ENCODE measurements around the gene PCED1B. TPM values are rescaled to one million over a fixed set of nuclear protein-coding genes. Genes with fewer than 3 reads are reported as not detected.

Gene PCED1B
- total and polyA plus RNA-seq, 2 experiments from 2014 or later: 3.6 to 6.6 TPM

DNA sequence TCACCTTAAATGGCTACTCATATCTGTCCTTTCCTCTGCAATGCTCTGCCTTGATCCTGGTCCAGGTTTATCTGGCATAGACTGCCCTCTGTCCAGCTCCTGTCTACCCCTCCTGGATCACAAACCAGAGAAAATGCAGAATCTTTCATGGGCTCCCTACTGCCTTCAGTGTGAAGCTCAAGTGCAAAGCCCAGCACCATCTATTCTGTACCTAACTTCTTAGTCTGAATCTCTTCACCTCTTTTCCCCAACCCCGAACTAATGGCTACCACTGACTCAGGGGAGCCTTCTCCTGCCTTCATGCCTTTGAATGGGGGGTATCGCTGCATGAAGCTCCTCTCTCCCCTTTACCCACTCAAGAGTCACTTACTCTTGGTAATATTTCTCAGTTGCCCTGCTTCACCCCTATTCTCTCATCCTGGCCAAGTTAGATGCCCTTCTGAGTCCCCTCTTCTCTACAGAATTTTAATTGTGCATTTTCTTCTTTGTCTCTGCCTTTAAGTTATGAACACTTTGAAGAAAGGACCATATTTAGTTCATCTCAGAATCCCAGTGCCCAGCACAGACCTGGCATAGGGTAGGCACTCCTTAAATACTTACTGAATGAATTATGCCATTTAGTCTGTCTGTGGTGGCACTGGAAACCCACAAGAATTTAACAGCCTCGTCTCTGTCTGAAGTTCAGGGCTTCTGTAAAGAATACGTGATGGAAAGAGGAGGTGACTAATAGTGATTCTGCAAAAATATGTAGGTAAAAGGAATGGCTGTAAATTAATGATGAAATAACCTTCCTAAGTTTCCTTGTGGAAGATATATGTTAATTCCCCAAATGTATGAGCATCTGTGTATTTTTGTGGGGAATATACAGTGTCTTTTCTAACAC lies 191.6 kb downstream of the PCED1B start:
- H4K20me1 ChIP-seq (ENCODE audit: insufficient read depth, poor library complexity, severe bottlenecking): no peaks in the 10 kb centered on the region
- no peak for DNase-seq (ENCODE audit: low spot score)
- H3K27ac ChIP-seq: no peak overlapping the region
- H2AFZ ChIP-seq: no peak overlapping the region
- H3K4me3 ChIP-seq: no peak overlapping the region
- 84% methylated on average over 4 of the region's 4 CpGs for WGBS (ENCODE audit: low lambda C conversion rate, missing lambda C conversion rate)
- H3K4me1 ChIP-seq (ENCODE audit: insufficient read depth): peaks cover 8% of the 10 kb centered on the region
- no peaks in the 10 kb centered on the region for H3K27me3 ChIP-seq
- H3K36me3 ChIP-seq (replicated peaks; ENCODE audit: insufficient read depth, low read depth): no peaks in the 10 kb centered on the region
- H3K9me2 ChIP-seq (replicated peaks; ENCODE audit: insufficient read depth): no peaks in the 10 kb centered on the region
- no peak overlapping the region for H3K4me2 ChIP-seq
- H3K9me3 ChIP-seq (ENCODE audit: low read depth): no peaks in the 10 kb centered on the region
- TF ChIP-seq, protein P1, sequence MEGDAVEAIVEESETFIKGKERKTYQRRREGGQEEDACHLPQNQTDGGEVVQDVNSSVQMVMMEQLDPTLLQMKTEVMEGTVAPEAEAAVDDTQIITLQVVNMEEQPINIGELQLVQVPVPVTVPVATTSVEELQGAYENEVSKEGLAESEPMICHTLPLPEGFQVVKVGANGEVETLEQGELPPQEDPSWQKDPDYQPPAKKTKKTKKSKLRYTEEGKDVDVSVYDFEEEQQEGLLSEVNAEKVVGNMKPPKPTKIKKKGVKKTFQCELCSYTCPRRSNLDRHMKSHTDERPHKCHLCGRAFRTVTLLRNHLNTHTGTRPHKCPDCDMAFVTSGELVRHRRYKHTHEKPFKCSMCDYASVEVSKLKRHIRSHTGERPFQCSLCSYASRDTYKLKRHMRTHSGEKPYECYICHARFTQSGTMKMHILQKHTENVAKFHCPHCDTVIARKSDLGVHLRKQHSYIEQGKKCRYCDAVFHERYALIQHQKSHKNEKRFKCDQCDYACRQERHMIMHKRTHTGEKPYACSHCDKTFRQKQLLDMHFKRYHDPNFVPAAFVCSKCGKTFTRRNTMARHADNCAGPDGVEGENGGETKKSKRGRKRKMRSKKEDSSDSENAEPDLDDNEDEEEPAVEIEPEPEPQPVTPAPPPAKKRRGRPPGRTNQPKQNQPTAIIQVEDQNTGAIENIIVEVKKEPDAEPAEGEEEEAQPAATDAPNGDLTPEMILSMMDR (IDR thresholded peaks at IDR 0.05; ENCODE audit: poor library complexity): no peak
- TF ChIP-seq EZH2phosphoT487 (IDR thresholded peaks at IDR 0.05; ENCODE audit: low read depth, severe bottlenecking, unreplicated experiment) (no peak), EZH2 (IDR thresholded peaks at IDR 0.05; ENCODE audit: borderline replicate concordance) (no peak)
- H3K79me2 ChIP-seq: no peaks in the 10 kb centered on the region

DNA sequence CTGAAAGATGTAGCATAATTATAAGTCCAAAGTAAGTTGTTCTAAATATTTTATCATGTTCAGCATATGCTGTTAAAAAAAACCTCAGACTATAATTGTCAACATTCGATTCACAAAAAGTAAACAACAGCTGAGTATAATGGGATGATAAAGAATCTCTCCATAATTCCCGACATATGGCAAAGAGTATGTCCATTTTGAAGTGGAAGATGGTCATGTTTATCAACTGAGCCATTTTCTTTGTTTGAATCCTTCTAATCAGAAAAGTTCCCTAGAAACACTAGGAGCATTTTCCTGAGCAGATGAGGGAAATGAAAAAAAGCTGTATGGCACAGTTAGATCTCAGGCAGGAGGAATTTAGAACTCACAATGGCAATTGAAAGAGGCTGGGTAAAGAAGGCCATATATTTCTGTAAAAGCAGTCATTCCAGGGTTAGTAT lies 192.4 kb downstream of the PCED1B start:
- no peak overlapping the region for H3K27ac ChIP-seq
- H4K20me1 ChIP-seq (ENCODE audit: insufficient read depth, poor library complexity, severe bottlenecking): no peaks in the 10 kb centered on the region
- H3K9me2 ChIP-seq (replicated peaks; ENCODE audit: insufficient read depth): no peaks in the 10 kb centered on the region
- no peak overlapping the region for H3K4me2 ChIP-seq
- no peak overlapping the region for H3K4me3 ChIP-seq
- 44% methylated on average over 2 of the region's 2 CpGs for WGBS (ENCODE audit: low lambda C conversion rate, missing lambda C conversion rate)
- DNase-seq (ENCODE audit: low spot score): no peak
- H3K4me1 ChIP-seq (ENCODE audit: insufficient read depth): peaks cover 8% of the 10 kb centered on the region
- no peak overlapping the region for H2AFZ ChIP-seq
- no peak for TF ChIP-seq EZH2 (IDR thresholded peaks at IDR 0.05; ENCODE audit: borderline replicate concordance)
- TF ChIP-seq, protein P1 (IDR thresholded peaks at IDR 0.05; ENCODE audit: poor library complexity): no peak
- TF ChIP-seq EZH2phosphoT487 (IDR thresholded peaks at IDR 0.05; ENCODE audit: low read depth, severe bottlenecking, unreplicated experiment): no peak
- H3K27me3 ChIP-seq: no peaks in the 10 kb centered on the region
- H3K36me3 ChIP-seq (replicated peaks; ENCODE audit: insufficient read depth, low read depth): no peaks in the 10 kb centered on the region
- H3K79me2 ChIP-seq: no peaks in the 10 kb centered on the region
- no peaks in the 10 kb centered on the region for H3K9me3 ChIP-seq (ENCODE audit: low read depth)

DNA sequence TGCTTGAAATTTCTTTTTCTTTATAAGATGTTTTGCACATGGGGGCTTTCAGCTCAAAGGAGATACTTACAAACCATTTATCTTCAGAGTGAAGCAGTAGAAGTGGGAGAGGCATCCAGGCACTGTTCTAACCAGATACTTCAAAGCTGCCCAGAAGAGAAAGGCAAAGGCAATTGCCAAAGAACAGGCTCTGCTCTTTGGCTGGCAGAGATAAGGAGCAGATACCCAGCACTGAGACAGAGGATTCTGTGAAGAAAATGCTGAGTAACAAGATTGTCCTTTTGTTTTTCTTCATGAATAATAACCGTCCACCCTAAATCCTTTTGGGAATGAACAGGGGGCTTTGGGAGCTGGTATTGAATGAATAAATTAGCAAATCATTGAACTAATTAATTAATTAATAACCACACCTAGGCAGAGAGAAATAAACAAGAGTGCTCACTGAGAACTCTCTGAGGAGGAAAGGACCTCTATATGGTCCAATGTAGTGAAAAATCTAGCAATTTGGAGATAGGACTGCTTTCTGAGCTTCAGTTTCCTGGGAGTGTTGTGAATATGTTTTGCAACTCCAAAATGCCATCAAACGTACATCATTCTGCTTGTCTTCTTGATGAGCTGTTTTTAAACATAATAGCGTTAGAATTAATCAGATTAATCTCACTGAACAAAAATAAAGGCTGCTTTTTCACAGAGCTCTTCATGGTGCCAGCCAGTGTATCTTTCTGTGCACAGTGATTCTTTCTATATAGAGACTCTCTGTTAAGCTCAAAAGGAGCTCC lies 193.2 kb downstream of the PCED1B start:
- H3K79me2 ChIP-seq: no peaks in the 10 kb centered on the region
- no peaks in the 10 kb centered on the region for H3K9me3 ChIP-seq (ENCODE audit: low read depth)
- H3K4me3 ChIP-seq: no peak overlapping the region
- WGBS (ENCODE audit: low lambda C conversion rate, missing lambda C conversion rate): 68% methylated on average over 3 of the region's 3 CpGs
- H4K20me1 ChIP-seq (ENCODE audit: insufficient read depth, poor library complexity, severe bottlenecking): no peaks in the 10 kb centered on the region
- DNase-seq (ENCODE audit: low spot score): no peak
- H3K27ac ChIP-seq: no peak overlapping the region
- H3K36me3 ChIP-seq (replicated peaks; ENCODE audit: insufficient read depth, low read depth): no peaks in the 10 kb centered on the region
- H3K4me2 ChIP-seq: no peak overlapping the region
- no peaks in the 10 kb centered on the region for H3K27me3 ChIP-seq
- H3K4me1 ChIP-seq (ENCODE audit: insufficient read depth): peaks cover 14% of the 10 kb centered on the region
- TF ChIP-seq EZH2phosphoT487 (IDR thresholded peaks at IDR 0.05; ENCODE audit: low read depth, severe bottlenecking, unreplicated experiment) (no peak), EZH2 (IDR thresholded peaks at IDR 0.05; ENCODE audit: borderline replicate concordance) (no peak)
- TF ChIP-seq, protein P1 (IDR thresholded peaks at IDR 0.05; ENCODE audit: poor library complexity): no peak
- no peaks in the 10 kb centered on the region for H3K9me2 ChIP-seq (replicated peaks; ENCODE audit: insufficient read depth)
- H2AFZ ChIP-seq: no peak overlapping the region
